ENCODE measurements around the gene KRT81. TPM values are rescaled to one million over a fixed set of nuclear protein-coding genes. Genes with fewer than 3 reads are reported as not detected.

KRT81 gene
- total RNA-seq, 1 experiment from 2014 or later = 2.5 TPM

DNA sequence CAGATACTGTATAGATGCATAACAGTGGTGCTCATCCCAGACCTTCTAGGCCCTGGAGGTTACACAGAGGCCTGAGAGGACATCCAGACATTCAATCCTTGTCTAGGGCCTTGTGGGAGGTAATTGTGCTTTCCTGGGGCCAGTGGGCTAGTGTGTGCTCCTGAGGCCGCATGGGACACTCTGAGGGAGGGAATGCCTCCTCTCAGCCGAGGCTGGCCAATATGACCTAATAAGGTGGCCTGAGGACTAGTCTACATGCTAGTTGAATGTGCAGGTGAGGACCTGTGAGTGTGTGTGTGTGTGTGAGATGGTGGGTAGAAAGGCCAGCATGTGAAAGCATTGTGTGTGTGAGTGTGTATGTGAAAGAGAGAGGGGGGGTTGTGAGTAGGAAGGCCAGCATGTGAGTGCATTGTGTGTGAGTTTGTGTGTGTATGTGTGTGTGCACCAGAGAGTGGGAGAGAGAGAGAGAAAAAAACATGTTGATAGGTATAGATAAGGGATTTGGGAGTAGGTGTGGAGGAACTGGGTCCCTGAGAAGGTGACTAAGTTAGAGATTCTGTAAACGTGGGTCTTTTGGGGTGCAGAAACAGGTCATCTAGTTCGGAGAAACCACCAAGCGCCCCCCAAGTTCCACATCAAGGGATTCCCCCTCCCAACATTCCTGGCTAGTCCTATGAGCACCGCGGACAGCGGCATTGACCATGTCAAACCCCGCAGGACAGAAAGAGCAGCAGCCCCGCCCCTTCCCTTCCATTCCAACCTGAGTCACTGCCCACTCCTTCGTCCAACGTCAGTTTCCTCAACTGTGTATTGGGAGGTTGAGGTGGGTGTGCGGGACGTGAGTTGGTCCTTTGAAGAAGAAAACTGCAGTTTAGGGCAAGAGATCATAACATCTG lies 9.7 kb upstream of the KRT81 start:
- no TSS peak for BruUV-seq (replicated peaks)
- intact Hi-C loops (cut with micrococcal nuclease; ENCODE audit: unreplicated experiment) = no loop called here
- Histone ChIP-seq H3K4me2 (no peak overlapping the region), H3F3A (ENCODE audit: insufficient read depth, low read depth) (no peaks in the 10 kb centered on the region), H3K27me3 (ENCODE audit: insufficient read depth, low read depth) (no peaks in the 10 kb centered on the region), H3K36me3 (ENCODE audit: low read depth) (no peaks in the 10 kb centered on the region), H3K9me3 (ENCODE audit: insufficient read depth, low read depth) (no peaks in the 10 kb centered on the region), H4K20me1 (ENCODE audit: insufficient read depth) (no peaks in the 10 kb centered on the region), H3K9me2 (ENCODE audit: insufficient read depth) (no peaks in the 10 kb centered on the region), H2AFZ (no peak overlapping the region), H3K27ac (no peak overlapping the region), H3K79me2 (ENCODE audit: low read depth) (no peaks in the 10 kb centered on the region), H3K4me1 (replicated peaks; ENCODE audit: insufficient read depth) (no peaks in the 10 kb centered on the region), H3K4me3 (no peak overlapping the region)
- ChIA-PET CTCF (no interaction called here), POLR2A (ENCODE audit: unreplicated experiment) (no interaction called here)
- TF ChIP-seq EZH2 (IDR thresholded peaks at IDR 0.05; ENCODE audit: low read depth) (no peak), CTCF (conservative IDR thresholded peaks at IDR 0.05) (no peak)
- DNase-seq = no peak

DNA sequence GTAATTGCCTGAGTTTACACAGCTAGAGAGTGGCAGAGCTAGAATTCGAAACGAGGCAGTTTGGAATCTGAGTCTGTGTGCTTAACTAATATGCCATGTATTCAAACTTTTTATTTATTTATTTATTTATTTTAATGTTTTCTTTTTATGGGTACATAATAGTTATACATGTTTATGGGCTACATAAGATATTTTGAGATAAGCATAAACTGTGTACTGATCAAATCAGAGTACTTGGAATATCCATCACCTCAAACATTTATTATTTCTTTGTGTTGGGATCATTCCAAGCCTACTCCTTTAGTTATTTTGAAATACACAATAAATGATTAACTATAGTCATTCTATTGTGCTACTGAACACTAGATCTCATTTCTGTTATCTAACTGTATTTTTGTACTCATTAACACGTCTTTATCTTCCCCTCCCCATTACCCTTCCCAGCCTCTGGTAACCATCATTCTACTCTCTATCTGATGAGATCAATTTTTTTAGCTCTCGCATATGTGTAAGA lies 7.4 kb upstream of the KRT81 start:
- Histone ChIP-seq H3K79me2 (ENCODE audit: low read depth) (no peaks in the 10 kb centered on the region), H3K27ac (no peak overlapping the region), H2AFZ (no peak overlapping the region), H3K4me2 (no peak overlapping the region), H3K4me1 (replicated peaks; ENCODE audit: insufficient read depth) (0 out of 2 replicates have a peak, but pooled peaks cover 4% of the 10 kb centered on the region), H3K9me2 (ENCODE audit: insufficient read depth) (no peaks in the 10 kb centered on the region), H3K9me3 (ENCODE audit: insufficient read depth, low read depth) (no peaks in the 10 kb centered on the region), H3K4me3 (no peak overlapping the region), H4K20me1 (ENCODE audit: insufficient read depth) (no peaks in the 10 kb centered on the region), H3K27me3 (ENCODE audit: insufficient read depth, low read depth) (no peaks in the 10 kb centered on the region), H3K36me3 (ENCODE audit: low read depth) (no peaks in the 10 kb centered on the region), H3F3A (ENCODE audit: insufficient read depth, low read depth) (no peaks in the 10 kb centered on the region)
- TF ChIP-seq CTCF (conservative IDR thresholded peaks at IDR 0.05) = no peak
- TF ChIP-seq EZH2 (IDR thresholded peaks at IDR 0.05; ENCODE audit: low read depth) = no peak
- ChIA-PET POLR2A (ENCODE audit: unreplicated experiment) (no interaction called here), CTCF (no interaction called here)
- intact Hi-C loops (cut with micrococcal nuclease; ENCODE audit: unreplicated experiment) = no loop called here
- no peak for DNase-seq
- no TSS peak for BruUV-seq (replicated peaks)

DNA sequence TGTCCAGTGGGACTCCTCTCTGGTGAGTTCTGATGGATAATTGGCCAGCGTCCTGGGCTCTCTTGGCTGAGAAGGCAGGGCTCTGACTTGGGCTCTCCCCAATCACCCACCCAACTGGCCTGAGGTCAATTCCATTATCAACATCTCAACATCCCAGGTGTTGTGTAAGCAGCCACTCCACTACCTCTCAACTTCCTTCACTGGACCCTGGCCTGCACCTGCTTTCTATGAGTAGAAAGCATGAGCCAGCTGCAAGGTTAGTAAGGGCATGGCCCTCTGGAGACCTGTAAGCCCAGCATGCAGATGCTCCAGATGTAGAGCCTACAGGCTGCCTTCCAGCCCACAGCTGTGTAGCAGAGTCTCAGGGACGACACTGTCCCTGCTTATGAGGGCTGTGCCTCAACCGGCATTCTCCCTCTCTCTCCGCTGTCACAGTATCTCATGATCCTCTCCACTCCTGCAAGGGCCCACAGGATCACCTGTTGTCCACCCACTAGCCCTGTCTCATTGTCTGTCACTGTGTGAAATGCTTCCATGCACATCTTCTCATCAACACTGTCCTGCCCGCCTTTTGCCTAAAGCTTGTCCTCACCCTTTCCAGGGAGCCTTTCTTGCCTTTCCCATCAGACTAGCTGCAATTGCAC lies 5.4 kb upstream of the KRT81 start:
- ChIA-PET CTCF (no interaction called here), POLR2A (ENCODE audit: unreplicated experiment) (interaction anchor here (0.7 kb wide), 1 partner anchor 17 kb away, joined by 5 read pairs; no protein-coding TSS in a partner anchor)
- Histone ChIP-seq H3K27me3 (ENCODE audit: insufficient read depth, low read depth) (no peaks in the 10 kb centered on the region), H3K4me3 (no peak overlapping the region), H3F3A (ENCODE audit: insufficient read depth, low read depth) (0 out of 2 replicates have a peak, but pooled peaks cover 6% of the 10 kb centered on the region), H3K9me2 (ENCODE audit: insufficient read depth) (no peaks in the 10 kb centered on the region), H3K36me3 (ENCODE audit: low read depth) (no peaks in the 10 kb centered on the region), H3K27ac (no peak overlapping the region), H3K9me3 (ENCODE audit: insufficient read depth, low read depth) (no peaks in the 10 kb centered on the region), H4K20me1 (ENCODE audit: insufficient read depth) (no peaks in the 10 kb centered on the region), H3K4me1 (replicated peaks; ENCODE audit: insufficient read depth) (0 out of 2 replicates have a peak, but pooled peaks cover 4% of the 10 kb centered on the region), H2AFZ (no peak overlapping the region), H3K79me2 (ENCODE audit: low read depth) (no peaks in the 10 kb centered on the region), H3K4me2 (no peak overlapping the region)
- BruUV-seq (replicated peaks) = no TSS peak
- TF ChIP-seq EZH2 (IDR thresholded peaks at IDR 0.05; ENCODE audit: low read depth) (no peak), CTCF (conservative IDR thresholded peaks at IDR 0.05) (no peak)
- intact Hi-C loops (cut with micrococcal nuclease; ENCODE audit: unreplicated experiment) = no loop called here
- DNase-seq = no peak

Measured in PC-9 (cell line).